NCI-H69 (cell line): ENCODE data around the gene SPATC1L.
"Not testable (repeated sequence)": the region's sequence is repeated elsewhere in the genome, so short reads cannot be mapped to it uniquely, and the experiment has no call there.

Experiments used
- DNase-seq: peaks from one replicate; lab custom pipeline; 2025; lab: John Stamatoyannopoulos, UW

Gene SPATC1L

GRCh38 chr21:46183337-46183909 lies 836 bp downstream of the SPATC1L start:
- DNase-seq = not testable (repeated sequence)

GRCh38 chr21:46182548-46183336 lies 1.5 kb downstream of the SPATC1L start:
- DNase-seq = no peak

- no peak for DNase-seq
These were observed 2.2 kb downstream of the SPATC1L start for GRCh38 chr21:46181953-46182547.

GRCh38 chr21:46181436-46181835 lies 2.8 kb downstream of the SPATC1L start:
- DNase-seq = no peak

- DNase-seq = no peak
These were observed 3.4 kb downstream of the SPATC1L start for GRCh38 chr21:46180778-46181391.

GRCh38 chr21:46180079-46180722 lies 4.1 kb downstream of the SPATC1L start:
- DNase-seq = no peak

- no peak for DNase-seq
These were observed 4.6 kb downstream of the SPATC1L start for GRCh38 chr21:46179708-46180078.

- DNase-seq = no peak
These were observed 5.3 kb downstream of the SPATC1L start for GRCh38 chr21:46178961-46179360.

- not testable (repeated sequence) for DNase-seq
These were observed 7.7 kb downstream of the SPATC1L start for GRCh38 chr21:46176443-46177129.

- no peak for DNase-seq
These were observed 10.7 kb downstream of the SPATC1L start for GRCh38 chr21:46173573-46173972.

GRCh38 chr21:46172863-46173528 lies 11.3 kb downstream of the SPATC1L start:
- DNase-seq = no peak

- no peak for DNase-seq
These were observed 12.0 kb downstream of the SPATC1L start for GRCh38 chr21:46171996-46172862.

- no peak for DNase-seq
These were observed 12.7 kb downstream of the SPATC1L start for GRCh38 chr21:46171585-46171984.

GRCh38 chr21:46170436-46171193 lies 13.6 kb downstream of the SPATC1L start:
- DNase-seq = not testable (repeated sequence)

GRCh38 chr21:46168659-46169386 lies 15.4 kb downstream of the SPATC1L start:
- peak; percentile 10 for DNase-seq

GRCh38 chr21:46168238-46168637 lies 16.0 kb downstream of the SPATC1L start:
- no peak for DNase-seq

GRCh38 chr21:46165098-46165497 lies 19.2 kb downstream of the SPATC1L start:
- DNase-seq = no peak

- no peak for DNase-seq
These were observed 20.9 kb downstream of the SPATC1L start for GRCh38 chr21:46163380-46163779.
